C4-2B (cell line): Measurements from ENCODE around the gene BACE1-AS.
"Not testable (repeated sequence)": the region's sequence is repeated elsewhere in the genome, so short reads cannot be mapped to it uniquely, and the experiment has no call there.

Experiments
- H3K27ac ChIP-seq: fragments of 450-650 bp; 2 replicates; pipeline ENCODE4 v1.5.1; 2017
- CTCF ChIP-seq: fragments of 450-650 bp; conservative IDR thresholded peaks from 2 replicates; pipeline ENCODE4 v1.5.1; 2017; ENCODE audit warnings: mild to moderate bottlenecking
- ZFX ChIP-seq: fragments of 450-650 bp; IDR thresholded peaks from 2 replicates; pipeline ENCODE4 v1.6.1; 2017

The BACE1-AS gene

GRCh38 chr11:117259417-117259816 lies 31.7 kb upstream of the BACE1-AS start:
- H3K27ac ChIP-seq = no peak overlapping the region
- TF ChIP-seq ZFX (no peak), CTCF (no peak)

GRCh38 chr11:117264624-117265323 lies 26.4 kb upstream of the BACE1-AS start:
- not testable (repeated sequence) for H3K27ac ChIP-seq

GRCh38 chr11:117265745-117266144 lies 25.4 kb upstream of the BACE1-AS start:
- no peak overlapping the region for H3K27ac ChIP-seq
- TF ChIP-seq ZFX = no peak
- no peak for TF ChIP-seq CTCF

- no peak for TF ChIP-seq CTCF
- no peak for TF ChIP-seq ZFX
Measured at GRCh38 chr11:117269856-117270255, 21.3 kb upstream of the BACE1-AS start.

GRCh38 chr11:117271208-117271607 lies 19.9 kb upstream of the BACE1-AS start:
- TF ChIP-seq ZFX = no peak
- no peak for TF ChIP-seq CTCF
- no peak overlapping the region for H3K27ac ChIP-seq

More at GRCh38 chr11:117269856-117270255, 21.3 kb upstream of the BACE1-AS start:
- no peak overlapping the region for H3K27ac ChIP-seq

GRCh38 chr11:117272175-117272574 lies 19.0 kb upstream of the BACE1-AS start:
- not testable (repeated sequence) for H3K27ac ChIP-seq

GRCh38 chr11:117273550-117274289 lies 17.4 kb upstream of the BACE1-AS start:
- no peak overlapping the region for H3K27ac ChIP-seq
- TF ChIP-seq ZFX (no peak), CTCF (no peak)

- no peak overlapping the region for H3K27ac ChIP-seq
- no peak for TF ChIP-seq CTCF
- no peak for TF ChIP-seq ZFX
Measured at GRCh38 chr11:117278347-117278746, 12.8 kb upstream of the BACE1-AS start.
